GM18873 (cell line): ENCODE results near the gene SSRP1.

Source experiments
- ATAC-seq: cut with Tn5 transposase; IDR thresholded peaks from one replicate; pipeline ENCODE4 v1.9.1; 2021; ENCODE audit warnings: mild to moderate bottlenecking, moderate library complexity, moderate number of reproducible peaks; ENCODE audit not compliant: unreplicated experiment, low FRiP score

Gene SSRP1

GRCh38 chr11:57320719-57321387 lies 14.8 kb downstream of the SSRP1 start:
- no peak for ATAC-seq

GRCh38 chr11:57320067-57320718 lies 15.5 kb downstream of the SSRP1 start:
- no peak for ATAC-seq

GRCh38 chr11:57318178-57318577 lies 17.5 kb downstream of the SSRP1 start:
- no peak for ATAC-seq

- ATAC-seq = no peak
These were observed 19.7 kb downstream of the SSRP1 start for GRCh38 chr11:57316017-57316416.

- ATAC-seq = no peak
These were observed 20.2 kb downstream of the SSRP1 start for GRCh38 chr11:57315491-57315890.

GRCh38 chr11:57314221-57314973 lies 21.3 kb downstream of the SSRP1 start:
- no peak for ATAC-seq

GRCh38 chr11:57313788-57314135 lies 21.9 kb downstream of the SSRP1 start:
- no peak for ATAC-seq

GRCh38 chr11:57313071-57313787 lies 22.5 kb downstream of the SSRP1 start:
- ATAC-seq = no peak

GRCh38 chr11:57312511-57313021 lies 23.1 kb downstream of the SSRP1 start:
- no peak for ATAC-seq

GRCh38 chr11:57311109-57311936 lies 24.4 kb downstream of the SSRP1 start:
- peak; percentile 97 for ATAC-seq

GRCh38 chr11:57310630-57311086 lies 25.0 kb downstream of the SSRP1 start:
- no peak for ATAC-seq

- no peak for ATAC-seq
These were observed 25.6 kb downstream of the SSRP1 start for GRCh38 chr11:57310091-57310490.

GRCh38 chr11:57309106-57310059 lies 26.3 kb downstream of the SSRP1 start:
- ATAC-seq = no peak

- no peak for ATAC-seq
These were observed 27.1 kb downstream of the SSRP1 start for GRCh38 chr11:57308426-57309060.

- ATAC-seq = no peak
These were observed 27.9 kb downstream of the SSRP1 start for GRCh38 chr11:57307666-57308270.

GRCh38 chr11:57306940-57307565 lies 28.6 kb downstream of the SSRP1 start:
- no peak for ATAC-seq

GRCh38 chr11:57306161-57306876 lies 29.4 kb downstream of the SSRP1 start:
- ATAC-seq = no peak
